ENCODE results near the gene CROCC2. TPM values are rescaled to one million over a fixed set of nuclear protein-coding genes. Genes with fewer than 3 reads are reported as not detected.
A peak's percentile ranks its signal among the peaks of the same experiment; 100 is the strongest.

CROCC2 gene
- total RNA-seq, 4 donors from 2014 or later: 0.06 to 0.12 TPM; not detected in 2

DNA sequence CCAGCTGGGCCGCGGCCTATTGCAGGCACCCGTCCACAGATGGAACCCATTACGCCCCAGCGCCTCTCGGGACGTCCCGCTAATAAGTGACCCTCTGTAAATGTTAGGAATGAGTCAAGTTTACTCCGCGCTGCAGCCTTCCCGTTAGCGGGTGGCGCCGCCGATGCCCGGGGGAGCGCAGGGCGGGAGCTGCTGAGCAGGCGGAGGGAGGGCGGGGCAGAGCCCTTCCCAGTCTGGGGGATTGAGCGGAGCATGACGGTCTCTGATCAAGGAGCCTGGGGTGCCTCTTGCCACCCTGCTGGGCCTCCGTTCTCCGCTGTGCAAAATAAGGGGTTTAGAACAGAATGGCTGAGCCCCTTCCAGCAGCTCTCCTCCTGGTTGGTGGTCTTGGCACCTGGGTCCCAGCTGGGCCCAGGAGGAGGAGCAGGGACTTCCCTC is 10.5 kb downstream of the CROCC2 start:
- ATAC-seq (ENCODE audit: low FRiP score): peak; percentile 83
- TF ChIP-seq, protein P1, sequence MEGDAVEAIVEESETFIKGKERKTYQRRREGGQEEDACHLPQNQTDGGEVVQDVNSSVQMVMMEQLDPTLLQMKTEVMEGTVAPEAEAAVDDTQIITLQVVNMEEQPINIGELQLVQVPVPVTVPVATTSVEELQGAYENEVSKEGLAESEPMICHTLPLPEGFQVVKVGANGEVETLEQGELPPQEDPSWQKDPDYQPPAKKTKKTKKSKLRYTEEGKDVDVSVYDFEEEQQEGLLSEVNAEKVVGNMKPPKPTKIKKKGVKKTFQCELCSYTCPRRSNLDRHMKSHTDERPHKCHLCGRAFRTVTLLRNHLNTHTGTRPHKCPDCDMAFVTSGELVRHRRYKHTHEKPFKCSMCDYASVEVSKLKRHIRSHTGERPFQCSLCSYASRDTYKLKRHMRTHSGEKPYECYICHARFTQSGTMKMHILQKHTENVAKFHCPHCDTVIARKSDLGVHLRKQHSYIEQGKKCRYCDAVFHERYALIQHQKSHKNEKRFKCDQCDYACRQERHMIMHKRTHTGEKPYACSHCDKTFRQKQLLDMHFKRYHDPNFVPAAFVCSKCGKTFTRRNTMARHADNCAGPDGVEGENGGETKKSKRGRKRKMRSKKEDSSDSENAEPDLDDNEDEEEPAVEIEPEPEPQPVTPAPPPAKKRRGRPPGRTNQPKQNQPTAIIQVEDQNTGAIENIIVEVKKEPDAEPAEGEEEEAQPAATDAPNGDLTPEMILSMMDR (IDR thresholded peaks at IDR 0.05): no peak
- DNase-seq (ENCODE audit: low spot score): peak; percentile 42

DNA sequence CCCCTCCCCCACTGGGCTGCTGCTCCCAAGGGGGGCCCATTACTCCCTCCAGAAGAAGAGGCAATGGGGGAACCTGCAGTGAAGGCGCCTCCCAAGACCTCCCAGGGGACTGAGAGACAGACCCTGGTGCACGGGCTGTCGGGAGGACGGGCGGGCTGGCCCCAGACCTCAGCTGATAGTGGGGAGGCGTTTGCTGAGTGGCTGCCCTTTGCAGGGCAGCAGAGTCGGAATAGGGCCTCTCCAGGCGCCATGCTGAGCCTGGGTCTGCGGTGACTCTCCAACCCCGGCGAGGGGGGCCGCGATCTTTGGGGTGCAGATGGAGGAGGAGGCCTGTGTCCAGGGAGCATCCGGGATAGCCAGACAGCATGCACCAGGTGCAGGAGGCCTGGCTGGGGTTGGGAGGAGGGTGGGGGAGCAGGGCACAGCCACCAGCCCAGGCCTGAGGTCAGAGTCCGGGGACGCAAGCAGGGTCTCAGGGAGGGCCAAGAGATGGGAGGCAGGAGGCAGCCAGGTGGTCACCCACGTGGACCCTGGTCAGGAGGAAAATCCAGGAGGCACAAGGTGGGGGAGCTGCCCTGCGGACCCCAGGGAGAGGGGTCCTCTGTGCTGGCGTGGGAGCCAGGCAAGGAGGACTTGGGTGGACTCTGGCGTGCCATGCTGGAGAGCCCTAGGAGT is 11.0 kb downstream of the CROCC2 start:
- ATAC-seq (ENCODE audit: low FRiP score) (no peak), DNase-seq (ENCODE audit: low spot score) (no peak)
- TF ChIP-seq, protein P1 (IDR thresholded peaks at IDR 0.05): no peak

DNA sequence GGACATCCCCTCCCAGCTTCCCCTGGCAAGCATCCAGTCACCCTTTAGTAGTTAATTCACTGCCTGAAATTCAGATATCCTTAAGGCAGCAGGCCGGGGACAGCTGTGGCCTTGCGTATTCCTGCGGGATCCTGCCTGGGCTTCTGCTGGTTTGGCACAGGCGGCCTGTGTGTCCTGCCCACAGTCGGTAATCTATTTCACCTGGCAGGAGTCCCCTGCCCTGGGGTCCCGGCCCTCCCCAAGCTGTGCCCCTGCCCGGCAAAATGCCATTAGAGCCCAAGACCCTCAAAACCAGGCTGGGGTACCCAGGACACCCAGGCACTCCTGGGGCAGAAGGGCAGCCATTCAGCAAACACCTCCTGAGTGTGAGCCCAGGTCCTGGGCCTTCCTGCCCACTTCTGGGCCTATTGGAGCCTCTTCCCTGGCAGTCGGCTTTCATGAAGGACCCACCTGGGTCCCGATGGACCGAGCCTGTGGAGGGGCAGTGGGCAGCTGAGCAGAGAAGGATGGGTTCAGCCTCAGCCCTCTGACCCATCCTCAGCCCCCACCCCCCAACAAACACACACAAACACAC is 11.6 kb downstream of the CROCC2 start:
- no peak for ATAC-seq (ENCODE audit: low FRiP score)

DNA sequence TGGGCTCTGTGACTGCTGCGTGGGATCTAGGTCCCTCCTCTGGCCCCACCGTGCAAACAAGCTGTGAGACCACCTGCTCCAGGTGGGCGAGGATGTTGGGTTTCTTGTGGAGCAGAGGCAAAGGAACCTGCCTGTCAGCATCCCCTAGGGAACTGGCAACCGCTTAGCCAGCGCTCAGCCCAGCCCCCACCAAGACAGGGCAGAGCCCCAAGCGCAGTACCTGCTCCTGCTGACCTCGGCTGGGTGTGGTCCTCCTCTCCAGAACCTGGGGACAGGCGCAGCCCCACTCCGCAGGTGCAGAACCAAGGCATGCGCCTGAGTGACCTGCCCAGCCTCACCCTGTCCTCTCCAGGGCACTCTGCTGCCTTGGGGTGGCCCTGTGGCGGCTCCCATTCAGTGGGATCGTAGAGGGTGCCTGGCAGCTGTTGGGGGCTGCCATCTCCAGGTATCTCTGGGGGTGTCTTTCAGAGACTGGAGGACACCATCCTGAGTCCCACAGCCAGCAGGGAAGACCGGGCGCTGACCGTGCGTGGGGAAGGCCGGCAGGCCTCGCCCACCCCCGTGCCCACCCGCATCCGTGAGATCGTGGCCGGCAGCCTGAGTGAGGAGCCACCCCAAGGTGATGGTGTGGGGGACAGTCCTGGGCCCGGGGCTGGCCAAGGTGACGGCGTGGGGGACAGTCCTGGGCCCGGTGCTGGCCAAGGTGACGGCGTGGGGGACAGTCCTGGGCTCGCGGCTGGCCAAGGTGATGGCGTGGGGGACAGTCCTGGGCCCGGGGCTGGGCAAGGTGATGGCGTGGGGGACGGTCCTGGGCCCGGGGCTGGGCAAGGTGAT is 12.3 kb downstream of the CROCC2 start:
- DNase-seq (ENCODE audit: low spot score): peak; percentile 22
- TF ChIP-seq, protein P1 (IDR thresholded peaks at IDR 0.05): no peak
- ATAC-seq (ENCODE audit: low FRiP score): no peak

More for the DNA sequence above, 11.6 kb downstream of the CROCC2 start:
- TF ChIP-seq, protein P1 (IDR thresholded peaks at IDR 0.05): no peak
- peak; percentile 22 for DNase-seq (ENCODE audit: low spot score)

DNA sequence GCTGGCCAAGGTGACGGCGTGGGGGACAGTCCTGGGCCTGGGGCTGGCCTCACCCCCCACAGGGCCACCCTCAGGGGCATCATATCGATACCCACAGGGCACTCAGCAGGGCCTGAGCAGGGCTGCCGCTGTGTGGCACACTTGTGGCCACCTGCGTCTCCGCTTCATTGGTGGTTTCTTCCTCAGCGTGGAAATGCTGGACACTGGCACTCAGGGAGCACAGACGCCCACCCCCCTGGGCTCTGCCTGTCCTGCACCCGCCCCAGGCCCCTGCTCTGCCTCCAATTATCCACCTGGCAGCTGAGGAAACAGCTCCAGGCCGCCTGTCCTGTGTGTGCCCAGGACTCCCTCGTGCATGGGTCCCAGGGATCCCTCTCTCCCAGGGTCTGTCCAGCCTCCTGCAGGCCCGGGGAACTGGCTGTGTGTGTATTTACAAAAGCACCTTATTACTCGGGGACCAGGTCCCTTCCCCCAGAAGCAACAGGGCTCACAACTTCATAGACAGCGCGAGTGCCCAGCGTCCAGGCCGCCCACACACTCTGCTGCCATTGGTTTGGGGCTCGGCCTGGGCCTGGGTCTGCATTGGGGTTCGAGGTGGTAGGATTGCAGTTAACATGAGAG is 13.1 kb downstream of the CROCC2 start:
- ATAC-seq (ENCODE audit: low FRiP score) (no peak), DNase-seq (ENCODE audit: low spot score) (peak; percentile 19)
- TF ChIP-seq, protein P1 (IDR thresholded peaks at IDR 0.05): no peak

DNA sequence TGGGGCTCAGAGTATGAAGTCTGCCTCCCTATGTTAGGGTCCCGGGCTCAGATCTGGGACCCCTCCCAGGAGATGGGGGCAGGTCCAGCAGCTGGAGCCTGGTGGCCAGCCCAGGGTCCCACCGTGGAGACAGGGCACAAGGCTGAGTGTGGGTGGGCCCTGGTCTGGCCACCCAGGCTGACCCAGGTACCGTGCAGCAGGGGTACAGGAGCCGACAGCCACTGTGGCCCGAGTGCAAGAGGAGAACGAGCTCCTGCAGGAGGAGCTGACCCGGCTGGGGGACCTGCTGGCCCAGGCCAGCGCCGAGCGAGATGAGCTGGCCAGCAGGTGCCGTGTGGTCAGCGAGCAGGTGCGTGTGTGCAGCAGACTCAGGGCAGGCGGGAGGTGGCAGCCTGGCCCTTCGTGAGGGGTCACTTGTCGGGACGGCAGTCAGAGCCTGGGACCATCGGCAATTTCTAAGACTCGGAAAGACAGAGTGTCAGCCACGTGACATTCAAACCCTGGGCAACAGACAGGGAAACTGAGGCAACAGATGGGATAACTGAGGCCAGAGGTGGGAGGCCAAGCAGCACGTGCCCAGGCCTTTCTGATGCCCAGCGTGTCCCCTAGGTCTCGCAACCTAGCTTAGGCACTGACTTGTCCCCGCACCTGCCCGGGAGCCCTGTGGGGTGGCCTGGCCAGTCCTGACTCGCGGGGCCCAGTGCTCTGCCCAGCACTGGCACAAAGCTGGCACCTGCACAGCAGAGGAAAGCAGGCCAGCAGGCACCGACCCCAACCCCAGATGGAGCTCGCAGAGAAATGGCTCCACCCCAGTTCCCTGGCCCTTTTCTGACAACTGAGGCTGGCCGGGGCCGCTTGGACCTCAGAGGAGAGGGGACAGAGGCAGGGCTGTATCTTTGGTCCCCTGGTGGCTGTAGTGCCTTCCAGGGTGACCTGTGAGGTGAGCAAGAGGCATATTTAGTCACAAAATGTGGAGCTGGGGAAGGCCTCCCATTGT is 13.9 kb downstream of the CROCC2 start:
- ATAC-seq (ENCODE audit: low FRiP score): no peak
- no peak for DNase-seq (ENCODE audit: low spot score)
- TF ChIP-seq, protein P1 (IDR thresholded peaks at IDR 0.05): no peak

Measured in omental fat pad (tissue), 4 donors.